Measurements from ENCODE around the gene HTT.

HTT gene

DNA sequence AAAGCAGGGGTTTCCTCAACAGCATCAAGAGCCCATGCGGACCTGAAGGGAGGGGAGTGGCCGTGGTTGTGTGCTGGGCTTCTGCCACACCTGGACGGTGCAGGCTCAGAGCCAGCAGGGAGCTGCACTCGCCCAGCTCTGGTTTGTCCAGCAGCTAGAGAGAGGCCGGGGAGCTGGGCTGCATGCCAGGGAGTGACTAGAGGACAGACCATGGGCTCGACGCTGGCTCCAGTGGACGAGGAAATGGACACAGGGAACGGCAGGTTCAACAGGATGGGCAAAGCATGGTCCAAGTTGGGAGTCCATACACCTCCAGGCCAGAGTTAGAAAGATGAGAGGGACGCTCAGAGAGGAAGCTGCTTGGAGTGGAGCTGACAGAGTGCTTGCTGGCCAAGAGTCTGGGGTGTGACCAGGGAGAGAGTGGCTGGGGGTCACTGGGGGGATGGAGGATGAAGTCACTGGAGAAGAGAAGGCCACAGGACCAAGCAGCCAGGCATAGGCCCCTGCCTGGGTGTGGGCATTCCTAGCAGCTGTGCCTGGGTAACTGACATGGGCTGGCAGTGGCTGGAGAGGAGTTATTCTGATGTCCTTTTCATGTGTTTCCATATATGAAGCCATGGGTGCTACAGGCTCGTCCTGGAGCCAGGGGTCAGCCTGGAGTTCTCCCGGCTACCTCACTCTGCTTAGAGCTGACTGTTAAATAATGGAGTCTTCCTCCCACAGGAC lies 43.0 kb upstream of the HTT start:
- DNase-seq (ENCODE audit: extremely low read depth, insufficient read length) = no peak
- H3K27me3 ChIP-seq (replicated peaks; ENCODE audit: control insufficient read depth, insufficient read depth, low read length) = no peaks in the 10 kb centered on the region; the same call in 1 of the 2 replicates

DNA sequence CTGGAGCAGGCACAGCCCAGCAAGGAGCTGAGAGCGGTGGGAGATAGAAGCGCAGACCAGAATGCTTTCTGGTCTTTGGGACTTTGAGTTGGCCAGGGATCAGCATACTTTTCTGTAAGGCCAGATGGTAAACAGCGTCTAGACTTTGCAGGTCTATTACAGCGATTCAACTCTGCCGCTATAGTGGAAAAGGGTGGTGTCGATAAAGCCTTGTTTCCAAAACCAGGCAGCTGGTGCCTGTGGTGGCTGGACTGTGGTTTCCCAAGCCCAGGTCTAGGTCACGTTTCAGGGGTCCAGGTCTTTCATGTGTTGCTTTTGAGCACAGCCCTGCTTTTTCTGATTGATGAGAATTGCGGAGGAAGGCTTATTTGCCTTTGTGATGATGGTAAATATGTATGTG lies 40.2 kb upstream of the HTT start:
- TF ChIP-seq, protein P1, sequence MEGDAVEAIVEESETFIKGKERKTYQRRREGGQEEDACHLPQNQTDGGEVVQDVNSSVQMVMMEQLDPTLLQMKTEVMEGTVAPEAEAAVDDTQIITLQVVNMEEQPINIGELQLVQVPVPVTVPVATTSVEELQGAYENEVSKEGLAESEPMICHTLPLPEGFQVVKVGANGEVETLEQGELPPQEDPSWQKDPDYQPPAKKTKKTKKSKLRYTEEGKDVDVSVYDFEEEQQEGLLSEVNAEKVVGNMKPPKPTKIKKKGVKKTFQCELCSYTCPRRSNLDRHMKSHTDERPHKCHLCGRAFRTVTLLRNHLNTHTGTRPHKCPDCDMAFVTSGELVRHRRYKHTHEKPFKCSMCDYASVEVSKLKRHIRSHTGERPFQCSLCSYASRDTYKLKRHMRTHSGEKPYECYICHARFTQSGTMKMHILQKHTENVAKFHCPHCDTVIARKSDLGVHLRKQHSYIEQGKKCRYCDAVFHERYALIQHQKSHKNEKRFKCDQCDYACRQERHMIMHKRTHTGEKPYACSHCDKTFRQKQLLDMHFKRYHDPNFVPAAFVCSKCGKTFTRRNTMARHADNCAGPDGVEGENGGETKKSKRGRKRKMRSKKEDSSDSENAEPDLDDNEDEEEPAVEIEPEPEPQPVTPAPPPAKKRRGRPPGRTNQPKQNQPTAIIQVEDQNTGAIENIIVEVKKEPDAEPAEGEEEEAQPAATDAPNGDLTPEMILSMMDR (IDR thresholded peaks at IDR 0.05; ENCODE audit: insufficient read depth, low read length, poor library complexity, severe bottlenecking) = no peak
- no peaks in the 10 kb centered on the region; the same call in 1 of the 2 replicates for H3K27me3 ChIP-seq (replicated peaks; ENCODE audit: control insufficient read depth, insufficient read depth, low read length)
- H3K4me3 ChIP-seq (replicated peaks; ENCODE audit: low read depth, low read length) = no peak overlapping the region
- no peaks in the 10 kb centered on the region for H3K36me3 ChIP-seq (ENCODE audit: control insufficient read depth, insufficient read depth, low read length)
- no peak for DNase-seq (ENCODE audit: extremely low read depth, insufficient read length)

More for the DNA sequence above, 43.0 kb upstream of the HTT start:
- no peaks in the 10 kb centered on the region for H3K36me3 ChIP-seq (ENCODE audit: control insufficient read depth, insufficient read depth, low read length)
- H3K4me3 ChIP-seq (replicated peaks; ENCODE audit: low read depth, low read length) = no peak overlapping the region
- TF ChIP-seq, protein P1 (IDR thresholded peaks at IDR 0.05; ENCODE audit: insufficient read depth, low read length, poor library complexity, severe bottlenecking) = no peak

DNA sequence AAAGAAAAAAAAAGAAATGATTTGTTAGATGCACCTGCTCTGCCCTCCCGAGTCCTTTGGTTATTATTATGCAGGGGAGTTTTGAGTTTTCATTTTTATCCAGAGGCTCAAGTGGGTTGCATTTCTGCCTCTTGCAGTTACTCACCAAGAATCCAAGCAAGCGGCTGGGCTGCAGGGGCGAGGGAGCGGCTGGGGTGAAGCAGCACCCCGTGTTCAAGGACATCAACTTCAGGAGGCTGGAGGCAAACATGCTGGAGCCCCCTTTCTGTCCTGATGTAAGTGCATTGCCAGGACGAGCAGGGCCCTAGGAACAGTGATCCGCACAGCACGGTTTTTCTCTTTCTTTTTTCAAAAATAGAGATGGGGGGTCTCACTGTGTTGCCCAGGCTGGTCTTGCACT lies 39.2 kb upstream of the HTT start:
- no peaks in the 10 kb centered on the region for H3K36me3 ChIP-seq (ENCODE audit: control insufficient read depth, insufficient read depth, low read length)
- TF ChIP-seq, protein P1 (IDR thresholded peaks at IDR 0.05; ENCODE audit: insufficient read depth, low read length, poor library complexity, severe bottlenecking) = no peak
- no peak for DNase-seq (ENCODE audit: extremely low read depth, insufficient read length)
- H3K27me3 ChIP-seq (replicated peaks; ENCODE audit: control insufficient read depth, insufficient read depth, low read length) = no peaks in the 10 kb centered on the region; the same call in 1 of the 2 replicates
- H3K4me3 ChIP-seq (replicated peaks; ENCODE audit: low read depth, low read length) = no peak overlapping the region

DNA sequence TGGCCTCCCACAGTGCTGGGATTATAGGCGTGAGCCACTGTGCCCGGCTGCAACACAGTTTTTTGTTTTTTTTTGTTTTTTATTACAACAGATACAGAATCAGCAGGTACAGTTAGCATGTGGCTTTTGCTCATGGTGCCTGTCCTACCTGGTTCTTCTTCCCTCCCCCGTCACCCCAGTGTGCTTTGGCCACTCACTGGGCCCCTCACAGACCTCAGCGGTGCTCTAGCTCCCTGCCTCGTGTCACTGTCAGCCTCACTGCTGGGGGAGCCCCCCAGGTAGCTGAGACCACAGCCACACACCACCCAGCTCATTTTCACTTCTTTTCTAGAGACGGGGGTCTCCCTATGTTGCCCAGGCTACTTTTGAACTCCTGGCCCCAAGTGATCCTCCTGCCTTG lies 38.8 kb upstream of the HTT start:
- DNase-seq (ENCODE audit: extremely low read depth, insufficient read length) = no peak
- no peaks in the 10 kb centered on the region; the same call in 1 of the 2 replicates for H3K27me3 ChIP-seq (replicated peaks; ENCODE audit: control insufficient read depth, insufficient read depth, low read length)
- no peaks in the 10 kb centered on the region for H3K36me3 ChIP-seq (ENCODE audit: control insufficient read depth, insufficient read depth, low read length)
- TF ChIP-seq, protein P1 (IDR thresholded peaks at IDR 0.05; ENCODE audit: insufficient read depth, low read length, poor library complexity, severe bottlenecking) = no peak
- no peak overlapping the region for H3K4me3 ChIP-seq (replicated peaks; ENCODE audit: low read depth, low read length)

DNA sequence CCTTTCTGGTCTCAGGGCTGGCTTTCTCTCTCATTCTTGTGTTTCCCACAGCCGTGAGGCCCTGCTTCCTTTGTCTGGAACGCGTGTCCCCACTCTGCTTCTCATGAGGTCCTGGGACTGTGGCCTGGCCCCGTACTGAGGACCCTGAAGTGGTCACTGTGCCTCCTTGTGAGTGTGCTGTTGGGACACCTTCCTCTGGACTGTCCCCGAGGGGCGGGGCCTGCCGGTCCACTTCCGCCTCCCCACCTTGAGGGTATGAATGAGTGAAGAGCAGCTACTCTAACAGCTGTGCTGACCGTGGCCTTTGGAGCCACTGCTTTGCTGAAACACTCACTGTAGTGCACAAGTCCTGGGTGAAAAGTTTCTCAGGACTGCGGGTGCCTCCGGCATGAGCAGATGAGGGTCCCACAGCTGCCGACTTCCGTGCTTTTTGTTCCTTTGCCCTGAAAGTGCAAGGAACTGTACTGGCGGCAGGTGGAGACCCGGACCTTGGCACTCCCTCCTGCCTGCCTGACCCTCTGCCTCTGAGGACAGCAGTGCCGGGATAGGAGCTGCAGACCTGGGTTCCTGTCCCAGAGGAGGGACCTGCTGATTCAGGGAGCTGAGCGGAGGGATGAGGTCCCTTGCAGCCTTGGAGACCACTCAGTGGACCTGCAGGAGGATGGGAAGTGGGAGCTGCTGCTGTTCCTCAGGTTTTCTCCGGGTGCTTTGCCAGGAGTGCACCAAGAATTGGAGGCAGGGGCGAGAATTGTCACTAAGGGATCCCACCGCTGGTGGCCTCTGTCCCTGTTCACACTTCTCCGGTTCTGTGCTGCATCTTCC lies 38.1 kb upstream of the HTT start:
- Histone ChIP-seq H3K36me3 (ENCODE audit: control insufficient read depth, insufficient read depth, low read length) (no peaks in the 10 kb centered on the region), H3K4me3 (replicated peaks; ENCODE audit: low read depth, low read length) (no peak overlapping the region), H3K27me3 (replicated peaks; ENCODE audit: control insufficient read depth, insufficient read depth, low read length) (no peaks in the 10 kb centered on the region)
- TF ChIP-seq, protein P1 (IDR thresholded peaks at IDR 0.05; ENCODE audit: insufficient read depth, low read length, poor library complexity, severe bottlenecking) = no peak
- no peak for DNase-seq (ENCODE audit: extremely low read depth, insufficient read length)
